ENCODE measurements around the gene EFL1. TPM values are rescaled to one million over a fixed set of nuclear protein-coding genes. Genes with fewer than 3 reads are reported as not detected.
"Not testable (repeated sequence)": the region's sequence is repeated elsewhere in the genome, so short reads cannot be mapped to it uniquely, and the experiment has no call there.

The EFL1 gene
- total RNA-seq, 1 experiment from 2014 or later = 21.1 TPM

GRCh38 chr15:82197733-82198594, 64.6 kb downstream of the EFL1 start:
- peak; percentile 71 for DNase-seq (ENCODE audit: low read depth)

- DNase-seq (ENCODE audit: low read depth) = no peak
These were observed 66.2 kb downstream of the EFL1 start for GRCh38 chr15:82196353-82196752.

GRCh38 chr15:82195818-82196217, 66.7 kb downstream of the EFL1 start:
- not testable (repeated sequence) for DNase-seq (ENCODE audit: low read depth)

- DNase-seq (ENCODE audit: low read depth) = not testable (repeated sequence)
These were observed 68.0 kb downstream of the EFL1 start for GRCh38 chr15:82194488-82194887.

- not testable (repeated sequence) for DNase-seq (ENCODE audit: low read depth)
These were observed 69.1 kb downstream of the EFL1 start for GRCh38 chr15:82193435-82193834.

GRCh38 chr15:82192394-82192793, 70.1 kb downstream of the EFL1 start:
- DNase-seq (ENCODE audit: low read depth) = not testable (repeated sequence)

GRCh38 chr15:82186719-82187406, 75.7 kb downstream of the EFL1 start:
- no peak for DNase-seq (ENCODE audit: low read depth)

- no peak for DNase-seq (ENCODE audit: low read depth)
These were observed 76.4 kb downstream of the EFL1 start for GRCh38 chr15:82186161-82186560.

GRCh38 chr15:82184776-82185175, 77.8 kb downstream of the EFL1 start:
- DNase-seq (ENCODE audit: low read depth) = no peak

GRCh38 chr15:82184355-82184754, 78.2 kb downstream of the EFL1 start:
- DNase-seq (ENCODE audit: low read depth) = no peak

- peak; percentile 71 for DNase-seq (ENCODE audit: low read depth)
These were observed 79.2 kb downstream of the EFL1 start for GRCh38 chr15:82183121-82184031.

GRCh38 chr15:82181371-82181770, 81.2 kb downstream of the EFL1 start:
- no peak for DNase-seq (ENCODE audit: low read depth)

GRCh38 chr15:82178061-82178460, 84.5 kb downstream of the EFL1 start:
- peak; percentile 68 for DNase-seq (ENCODE audit: low read depth)

- peak; percentile 80 for DNase-seq (ENCODE audit: low read depth)
These were observed 85.1 kb downstream of the EFL1 start for GRCh38 chr15:82177291-82178010.

GRCh38 chr15:82176542-82176941, 86.0 kb downstream of the EFL1 start:
- DNase-seq (ENCODE audit: low read depth) = no peak

GRCh38 chr15:82174471-82175235, 87.9 kb downstream of the EFL1 start:
- peak; percentile 64 for DNase-seq (ENCODE audit: low read depth)

GRCh38 chr15:82173108-82173507, 89.4 kb downstream of the EFL1 start:
- DNase-seq (ENCODE audit: low read depth) = no peak

GRCh38 chr15:82172506-82172905, 90.0 kb downstream of the EFL1 start:
- no peak for DNase-seq (ENCODE audit: low read depth)

- DNase-seq (ENCODE audit: low read depth) = no peak
These were observed 93.8 kb downstream of the EFL1 start for GRCh38 chr15:82168757-82169156.

GRCh38 chr15:82168296-82168695, 94.2 kb downstream of the EFL1 start:
- DNase-seq (ENCODE audit: low read depth) = no peak
